PC-3 (cell line): Measurements from ENCODE around the gene EFNA5. TPM values are rescaled to one million over a fixed set of nuclear protein-coding genes. Genes with fewer than 3 reads are reported as not detected.
A peak's percentile ranks its signal among the peaks of the same experiment; 100 is the strongest.

Source experiments
- ATAC-seq: fragments of 200-7000 bp; cut with Tn5 transposase; 2 replicates; pipeline ENCODE4 v1.9.1; 2020; ENCODE audit warnings: mild to moderate bottlenecking, moderate library complexity
- BruUV-seq: library from RNA; stranded (reverse); fragments of 400-500 nt; replicated peaks from 2 replicates; lab custom pipeline; 2021; lab: Mats Ljungman, UMichigan
- CTCF ChIA-PET: fragments of 300-600 bp; sonication (Branson Sonifier 250); formaldehyde crosslinking; loops from one replicate; lab custom pipeline; 2022; ENCODE audit warnings: antibody characterized with exemption; lab: Charles Lee
- POLR2A ChIA-PET: fragments of 300-600 bp; sonication (Branson Sonifier 250); formaldehyde crosslinking; loops from one replicate; lab custom pipeline; 2022; ENCODE audit warnings: antibody characterized with exemption; ENCODE audit not compliant: unreplicated experiment; lab: Charles Lee
- DNase-seq: peaks from one replicate; pipeline ENCODE4 v3.0.0-alpha.2; 2015
- H2AFZ ChIP-seq: fragments of 300-600 bp; sonication (generic); 2 replicates; pipeline ENCODE4 v1.6.0; 2016; ENCODE audit warnings: antibody characterized with exemption, low read length
- H3F3A ChIP-seq: fragments of 300-600 bp; sonication (generic); one replicate; pipeline ENCODE4 v1.6.0; 2017; ENCODE audit warnings: antibody characterized with exemption, low read length, control low read depth, mild to moderate bottlenecking; ENCODE audit not compliant: unreplicated experiment
- H3K27ac ChIP-seq: fragments of 300-600 bp; sonication (generic); 2 replicates; pipeline ENCODE4 v1.5.1; 2016; ENCODE audit warnings: mild to moderate bottlenecking, low read length
- H3K27me3 ChIP-seq: fragments of 300-600 bp; sonication (generic); 2 replicates; pipeline ENCODE4 v1.6.1; 2016; ENCODE audit warnings: low read length, mixed read lengths
- H3K36me3 ChIP-seq: fragments of 300-600 bp; sonication (generic); 2 replicates; pipeline ENCODE4 v1.6.1; 2016; ENCODE audit warnings: low read depth, mixed run types, low read length, mixed read lengths
- H3K4me1 ChIP-seq: fragments of 300-600 bp; sonication (generic); 2 replicates; pipeline ENCODE4 v1.5.1; 2016; ENCODE audit warnings: low read length; ENCODE audit not compliant: insufficient read depth
- H3K4me2 ChIP-seq: fragments of 300-600 bp; sonication (generic); 2 replicates; pipeline ENCODE4 v1.6.0; 2016; ENCODE audit warnings: low read length
- H3K4me3 ChIP-seq: fragments of 300-600 bp; sonication (generic); 2 replicates; pipeline ENCODE4 v1.5.1; 2016; ENCODE audit warnings: mild to moderate bottlenecking, low read length, mixed read lengths
- H3K79me2 ChIP-seq: fragments of 300-600 bp; sonication (generic); 2 replicates; pipeline ENCODE4 v1.6.1; 2017; ENCODE audit warnings: low read length, mixed read lengths
- H3K9ac ChIP-seq: fragments of 300-600 bp; sonication (generic); 2 replicates; pipeline ENCODE4 v1.6.0; 2016; ENCODE audit warnings: mild to moderate bottlenecking, low read length
- H3K9me2 ChIP-seq: fragments of 300-600 bp; sonication (generic); replicated peaks from 2 replicates; pipeline ENCODE4 v1.6.1; 2016; ENCODE audit warnings: mixed run types, low read length, mixed read lengths
- H3K9me3 ChIP-seq: fragments of 300-600 bp; sonication (generic); 2 replicates; pipeline ENCODE4 v1.6.1; 2016; ENCODE audit warnings: low read length, mixed read lengths
- H4K20me1 ChIP-seq: fragments of 300-600 bp; sonication (generic); 2 replicates; pipeline ENCODE4 v1.6.1; 2016; ENCODE audit warnings: low read length, mixed read lengths
- EZH2 ChIP-seq: fragments of 300-600 bp; sonication (generic); IDR thresholded peaks from one replicate; pipeline ENCODE4 v1.6.1; 2017; ENCODE audit warnings: antibody characterized with exemption, mild to moderate bottlenecking, low read length; ENCODE audit not compliant: unreplicated experiment
- EZH2phosphoT487 ChIP-seq: fragments of 300-600 bp; sonication (generic); IDR thresholded peaks from 2 replicates; pipeline ENCODE4 v1.6.1; 2018; ENCODE audit warnings: mild to moderate bottlenecking, antibody characterized with exemption, low read length, borderline replicate concordance
- intact Hi-C: fragments of 100-400 bp; cut with micrococcal nuclease; formaldehyde crosslinking; loops from 2 replicates; pipeline ENCODE4 v1.9.0; 2023
- total RNA-seq: library from RNA; depleted of rRNA; stranded (reverse); fragments of >200 nt; gene quantifications from 2 replicates; pipeline ENCODE4 v1.2.3, GENCODE V29; 2014
- TF ChIP-seq, protein P1 (sequence below): fragments of 300-600 bp; sonication (generic); conservative IDR thresholded peaks from 2 replicates; pipeline ENCODE4 v1.5.1; 2017; ENCODE audit warnings: antibody characterized with exemption, low read depth, mild to moderate bottlenecking, low read length

EFNA5 gene
- total RNA-seq, 1 experiment from 2014 or later: 5.4 TPM

DNA sequence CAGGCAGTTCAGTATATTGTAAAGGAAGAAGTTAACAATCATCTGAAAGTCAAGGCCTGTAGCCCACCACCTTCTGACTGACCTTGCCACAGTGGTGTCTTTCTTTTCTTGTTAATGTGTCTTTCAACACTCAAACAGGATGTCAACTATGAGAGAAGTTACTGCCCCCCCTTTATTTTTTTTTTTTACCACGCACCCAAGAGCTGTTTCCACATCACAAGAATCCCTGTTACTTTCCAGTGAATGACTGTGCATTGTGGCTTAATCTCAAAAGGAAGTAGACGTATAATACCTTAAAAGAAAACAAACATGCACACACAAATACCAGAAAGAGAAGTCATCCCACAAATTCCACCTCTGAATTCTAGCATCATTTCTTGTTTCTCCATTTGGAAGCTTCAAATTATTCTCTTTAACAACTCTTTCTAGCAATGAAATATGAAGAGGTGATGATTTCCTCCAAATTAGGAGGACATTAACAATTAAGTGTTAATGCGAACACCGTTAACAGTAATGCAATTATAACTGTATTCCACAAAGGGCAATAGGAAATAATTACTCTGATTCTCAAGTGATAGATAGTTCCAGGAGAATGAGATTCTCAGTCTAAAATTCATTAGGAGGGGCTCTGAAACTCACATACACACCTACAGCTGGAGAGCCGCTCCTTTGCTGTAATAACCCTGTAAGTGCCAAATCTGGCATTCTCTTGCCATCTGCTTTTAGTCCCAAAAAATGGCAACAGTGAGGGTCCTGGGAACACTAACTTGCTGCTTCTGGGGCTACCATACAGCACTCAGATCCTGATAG lies 201.0 kb downstream of the EFNA5 start:
- Histone ChIP-seq H3K4me3 (peak overlapping the region; percentile 20; the same call in 1 of the 2 replicates), H3K9ac (peak overlapping the region; percentile 55), H3K36me3 (no peaks in the 10 kb centered on the region), H3K27me3 (no peaks in the 10 kb centered on the region), H3F3A (no peaks in the 10 kb centered on the region), H3K9me2 (no peaks in the 10 kb centered on the region), H2AFZ (no peak overlapping the region), H3K79me2 (peaks cover 48% of the 10 kb centered on the region), H3K9me3 (no peaks in the 10 kb centered on the region), H4K20me1 (no peaks in the 10 kb centered on the region), H3K4me1 (peaks cover 87% of the 10 kb centered on the region), H3K27ac (peak overlapping the region; percentile 85), H3K4me2 (peak overlapping the region; percentile 69)
- ChIA-PET CTCF (interaction anchor here (0.6 to 1.0 kb wide), 3 partner anchors 49 to 102 kb away, joined by 3 to 5 read pairs (median 3); no protein-coding TSS in a partner anchor), POLR2A (interaction anchor here (0.6 kb wide), 2 partner anchors 15 to 108 kb away, joined by 4 to 5 read pairs; no protein-coding TSS in a partner anchor)
- intact Hi-C loops: loop anchor here (1.0 to 5.0 kb wide), 4 partner anchors 73 to 203 kb away; no protein-coding TSS in a partner anchor
- no peak for TF ChIP-seq EZH2phosphoT487
- TF ChIP-seq EZH2: no peak
- TF ChIP-seq, protein P1, sequence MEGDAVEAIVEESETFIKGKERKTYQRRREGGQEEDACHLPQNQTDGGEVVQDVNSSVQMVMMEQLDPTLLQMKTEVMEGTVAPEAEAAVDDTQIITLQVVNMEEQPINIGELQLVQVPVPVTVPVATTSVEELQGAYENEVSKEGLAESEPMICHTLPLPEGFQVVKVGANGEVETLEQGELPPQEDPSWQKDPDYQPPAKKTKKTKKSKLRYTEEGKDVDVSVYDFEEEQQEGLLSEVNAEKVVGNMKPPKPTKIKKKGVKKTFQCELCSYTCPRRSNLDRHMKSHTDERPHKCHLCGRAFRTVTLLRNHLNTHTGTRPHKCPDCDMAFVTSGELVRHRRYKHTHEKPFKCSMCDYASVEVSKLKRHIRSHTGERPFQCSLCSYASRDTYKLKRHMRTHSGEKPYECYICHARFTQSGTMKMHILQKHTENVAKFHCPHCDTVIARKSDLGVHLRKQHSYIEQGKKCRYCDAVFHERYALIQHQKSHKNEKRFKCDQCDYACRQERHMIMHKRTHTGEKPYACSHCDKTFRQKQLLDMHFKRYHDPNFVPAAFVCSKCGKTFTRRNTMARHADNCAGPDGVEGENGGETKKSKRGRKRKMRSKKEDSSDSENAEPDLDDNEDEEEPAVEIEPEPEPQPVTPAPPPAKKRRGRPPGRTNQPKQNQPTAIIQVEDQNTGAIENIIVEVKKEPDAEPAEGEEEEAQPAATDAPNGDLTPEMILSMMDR: no peak
- DNase-seq: peak; percentile 86
- ATAC-seq: peak; percentile 75
- BruUV-seq: no TSS peak

DNA sequence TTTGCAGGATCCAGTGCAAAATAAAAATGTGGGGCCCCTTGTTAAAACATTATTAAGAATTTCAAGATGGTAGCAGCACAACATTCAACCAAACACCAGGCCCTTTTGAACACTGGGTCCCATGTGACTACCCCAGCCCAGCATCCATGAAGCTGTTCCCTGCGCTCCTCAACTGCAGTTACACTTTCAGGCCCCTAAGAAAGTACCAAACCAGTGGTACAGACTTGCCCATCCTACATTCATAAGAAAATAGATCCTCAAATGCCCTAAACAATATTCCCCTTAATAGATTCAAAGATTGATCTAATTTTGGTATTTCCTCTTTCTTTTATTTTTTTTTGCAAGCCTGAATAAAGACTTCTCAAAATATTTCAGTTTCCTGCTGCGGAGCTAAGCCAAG lies 201.7 kb downstream of the EFNA5 start:
- H3K27me3 ChIP-seq: no peaks in the 10 kb centered on the region
- no peak for DNase-seq
- peaks cover 50% of the 10 kb centered on the region for H3K79me2 ChIP-seq
- no peaks in the 10 kb centered on the region for H3K36me3 ChIP-seq
- peaks cover 81% of the 10 kb centered on the region for H3K4me1 ChIP-seq
- ChIA-PET POLR2A (no interaction called here), CTCF (interaction anchor here (0.6 to 1.0 kb wide), 3 partner anchors 49 to 103 kb away, joined by 3 to 5 read pairs (median 3); no protein-coding TSS in a partner anchor)
- H3K4me2 ChIP-seq: peak overlapping the region; percentile 41
- peak overlapping the region; percentile 49 for H3K9ac ChIP-seq
- BruUV-seq: no TSS peak
- intact Hi-C loops: loop anchor here (1.0 to 5.0 kb wide), 4 partner anchors 74 to 203 kb away; no protein-coding TSS in a partner anchor
- H3F3A ChIP-seq: no peaks in the 10 kb centered on the region
- H3K4me3 ChIP-seq: no peak overlapping the region
- H4K20me1 ChIP-seq: no peaks in the 10 kb centered on the region
- H3K9me2 ChIP-seq: no peaks in the 10 kb centered on the region
- ATAC-seq: no peak
- H3K27ac ChIP-seq: peak overlapping the region; percentile 85
- no peak overlapping the region for H2AFZ ChIP-seq
- TF ChIP-seq, protein P1: no peak
- no peaks in the 10 kb centered on the region for H3K9me3 ChIP-seq

DNA sequence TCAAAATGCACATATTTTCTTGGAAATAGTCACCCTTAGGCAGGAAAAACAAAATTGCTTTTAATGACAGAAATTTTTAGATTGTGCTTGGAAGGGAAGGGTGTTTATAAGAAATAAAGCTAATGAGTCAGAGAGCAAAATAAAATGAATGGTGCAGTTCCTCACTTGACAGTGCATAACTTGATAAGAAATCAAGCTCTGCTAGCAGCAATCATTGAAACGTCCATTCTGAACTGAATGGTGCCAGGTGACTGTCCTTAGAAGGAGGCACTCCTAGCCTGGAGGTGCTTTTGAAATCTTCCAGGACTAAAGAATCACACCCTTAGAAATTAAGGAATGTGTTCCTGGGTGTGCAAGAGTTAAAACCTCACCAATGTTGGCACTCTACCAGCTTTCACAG lies 202.5 kb downstream of the EFNA5 start:
- CTCF ChIA-PET: no interaction called here
- no TSS peak for BruUV-seq
- no peaks in the 10 kb centered on the region for H3K27me3 ChIP-seq
- peaks cover 76% of the 10 kb centered on the region for H3K4me1 ChIP-seq
- TF ChIP-seq, protein P1: no peak
- H3K27ac ChIP-seq: peak overlapping the region; percentile 85
- no peaks in the 10 kb centered on the region for H3F3A ChIP-seq
- H3K9me2 ChIP-seq: no peaks in the 10 kb centered on the region
- peaks cover 47% of the 10 kb centered on the region for H3K79me2 ChIP-seq
- H3K36me3 ChIP-seq: no peaks in the 10 kb centered on the region
- DNase-seq: no peak
- H3K9ac ChIP-seq: no peak overlapping the region
- POLR2A ChIA-PET: no interaction called here
- intact Hi-C loops: loop anchor here (2.0 to 5.0 kb wide), 2 partner anchors 75 to 89 kb away; no protein-coding TSS in a partner anchor
- no peaks in the 10 kb centered on the region for H4K20me1 ChIP-seq
- peak overlapping the region; percentile 41; the same call in 1 of the 2 replicates for H3K4me2 ChIP-seq
- H3K9me3 ChIP-seq: no peaks in the 10 kb centered on the region
- no peak overlapping the region for H2AFZ ChIP-seq
- ATAC-seq: no peak
- H3K4me3 ChIP-seq: no peak overlapping the region
